Measurements from ENCODE around the gene UPB1. TPM values are rescaled to one million over a fixed set of nuclear protein-coding genes. Genes with fewer than 3 reads are reported as not detected.
A peak's percentile ranks its signal among the peaks of the same experiment; 100 is the strongest.

Gene UPB1
- 1 to 10 TPM in 1 of 3 donors, under 1 TPM in 2; 0.33 to 1.6 (median 0.50) TPM for total RNA-seq
- total RNA-seq (2013): 0.63 TPM

GRCh38 chr22:24494528-24495364 is at the start of gene UPB1:
UPB1 (plus strand) TSS chr22:24495332; CDS start chr22:24495404, 72 bp downstream.
- peaks cover 8% of the 10 kb centered on the region for H3K27me3 ChIP-seq (ENCODE audit: control insufficient read depth, insufficient read depth, low read length)
- WGBS (ENCODE audit: insufficient coverage): 37% methylated on average over 76 of the region's 76 CpGs
- no peak within 1 kb of the TSS for H3K27ac Mint-ChIP-seq
- H3K4me3 Mint-ChIP-seq: no peak within 1 kb of the TSS
- H3K36me3 Mint-ChIP-seq: no peaks in the 10 kb centered on the region
- H3K4me1 ChIP-seq (ENCODE audit: control insufficient read depth, insufficient read depth, low read length): peaks cover 11% of the 10 kb centered on the region
- H3K4me3 ChIP-seq (ENCODE audit: low read length): no peak within 1 kb of the TSS
- H3K27ac ChIP-seq (ENCODE audit: low read length): no peak within 1 kb of the TSS
- no peaks in the 10 kb centered on the region for H3K9me3 ChIP-seq (ENCODE audit: control insufficient read depth, insufficient read depth, low read length)
- DNase-seq: no peak
- H3K27me3 Mint-ChIP-seq (ENCODE audit: low read depth in 2 of 2): peaks cover 10 to 30% of the 10 kb centered on the region in 2 donors
- TF ChIP-seq, protein P1, sequence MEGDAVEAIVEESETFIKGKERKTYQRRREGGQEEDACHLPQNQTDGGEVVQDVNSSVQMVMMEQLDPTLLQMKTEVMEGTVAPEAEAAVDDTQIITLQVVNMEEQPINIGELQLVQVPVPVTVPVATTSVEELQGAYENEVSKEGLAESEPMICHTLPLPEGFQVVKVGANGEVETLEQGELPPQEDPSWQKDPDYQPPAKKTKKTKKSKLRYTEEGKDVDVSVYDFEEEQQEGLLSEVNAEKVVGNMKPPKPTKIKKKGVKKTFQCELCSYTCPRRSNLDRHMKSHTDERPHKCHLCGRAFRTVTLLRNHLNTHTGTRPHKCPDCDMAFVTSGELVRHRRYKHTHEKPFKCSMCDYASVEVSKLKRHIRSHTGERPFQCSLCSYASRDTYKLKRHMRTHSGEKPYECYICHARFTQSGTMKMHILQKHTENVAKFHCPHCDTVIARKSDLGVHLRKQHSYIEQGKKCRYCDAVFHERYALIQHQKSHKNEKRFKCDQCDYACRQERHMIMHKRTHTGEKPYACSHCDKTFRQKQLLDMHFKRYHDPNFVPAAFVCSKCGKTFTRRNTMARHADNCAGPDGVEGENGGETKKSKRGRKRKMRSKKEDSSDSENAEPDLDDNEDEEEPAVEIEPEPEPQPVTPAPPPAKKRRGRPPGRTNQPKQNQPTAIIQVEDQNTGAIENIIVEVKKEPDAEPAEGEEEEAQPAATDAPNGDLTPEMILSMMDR (IDR thresholded peaks at IDR 0.05): no peak
- ATAC-seq: no peak
- no peaks in the 10 kb centered on the region for H3K36me3 ChIP-seq (ENCODE audit: control insufficient read depth, insufficient read depth, low read length)
- peaks cover 9 to 11% of the 10 kb centered on the region in 2 donors for H3K4me1 Mint-ChIP-seq
- intact Hi-C loops (cut with micrococcal nuclease): no loop called here
- H3K9me3 Mint-ChIP-seq: no peaks in the 10 kb centered on the region

- no peaks in the 10 kb centered on the region for H3K27me3 Mint-ChIP-seq (ENCODE audit: low read depth in 2 of 2)
- H3K36me3 Mint-ChIP-seq: no peaks in the 10 kb centered on the region
- intact Hi-C loops (cut with micrococcal nuclease): no loop called here
- Histone ChIP-seq H3K4me3 (ENCODE audit: low read length) (no peak overlapping the region), H3K27me3 (ENCODE audit: control insufficient read depth, insufficient read depth, low read length) (no peaks in the 10 kb centered on the region), H3K4me1 (ENCODE audit: control insufficient read depth, insufficient read depth, low read length) (peaks cover 6% of the 10 kb centered on the region), H3K9me3 (ENCODE audit: control insufficient read depth, insufficient read depth, low read length) (no peaks in the 10 kb centered on the region), H3K36me3 (ENCODE audit: control insufficient read depth, insufficient read depth, low read length) (peaks cover 13% of the 10 kb centered on the region), H3K27ac (ENCODE audit: low read length) (no peak overlapping the region)
- no peak overlapping the region for H3K4me3 Mint-ChIP-seq
- H3K9me3 Mint-ChIP-seq: no peaks in the 10 kb centered on the region
- no peak overlapping the region for H3K27ac Mint-ChIP-seq
- ATAC-seq (peak in 1 of 3 donors; percentile 49), DNase-seq (no peak)
- WGBS (ENCODE audit: insufficient coverage): 90% methylated on average over 11 of the region's 11 CpGs
- TF ChIP-seq, protein P1 (IDR thresholded peaks at IDR 0.05): no peak
- H3K4me1 Mint-ChIP-seq: peaks cover 0 to 6% of the 10 kb centered on the region in 2 donors
These were observed 49.5 kb upstream of the UPB1 start for GRCh38 chr22:24445481-24446259.

DNA sequence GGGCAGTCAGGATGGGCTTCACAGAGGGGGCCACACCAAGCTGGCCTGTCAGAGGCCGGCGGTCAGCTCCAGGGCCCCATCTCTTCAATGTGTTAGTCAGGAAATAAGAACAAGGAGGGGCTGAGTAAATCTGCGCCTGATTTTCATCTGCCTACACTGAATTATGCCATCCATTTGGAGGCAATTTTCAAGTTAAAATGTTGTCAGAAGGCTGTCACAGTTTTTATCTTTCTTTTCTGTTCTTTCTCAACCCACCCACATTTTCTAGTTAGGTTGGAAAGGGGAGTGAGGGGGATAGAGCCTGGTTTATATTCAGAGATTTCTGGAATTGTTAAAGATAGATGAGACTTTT is 48.9 kb upstream of the UPB1 start:
- no peaks in the 10 kb centered on the region for H3K9me3 Mint-ChIP-seq
- no peak overlapping the region for H3K4me3 Mint-ChIP-seq
- Histone ChIP-seq H3K27me3 (ENCODE audit: control insufficient read depth, insufficient read depth, low read length) (no peaks in the 10 kb centered on the region), H3K27ac (ENCODE audit: low read length) (no peak overlapping the region), H3K4me3 (ENCODE audit: low read length) (no peak overlapping the region), H3K9me3 (ENCODE audit: control insufficient read depth, insufficient read depth, low read length) (no peaks in the 10 kb centered on the region), H3K36me3 (ENCODE audit: control insufficient read depth, insufficient read depth, low read length) (peaks cover 10% of the 10 kb centered on the region), H3K4me1 (ENCODE audit: control insufficient read depth, insufficient read depth, low read length) (peaks cover under 1% of the 10 kb centered on the region)
- ATAC-seq (no peak), DNase-seq (no peak)
- H3K27ac Mint-ChIP-seq: no peak overlapping the region
- 74% methylated on average over 3 of the region's 3 CpGs for WGBS (ENCODE audit: insufficient coverage)
- TF ChIP-seq, protein P1 (IDR thresholded peaks at IDR 0.05): no peak
- H3K36me3 Mint-ChIP-seq: no peaks in the 10 kb centered on the region
- H3K4me1 Mint-ChIP-seq: peaks cover 0 to 6% of the 10 kb centered on the region in 2 donors
- no peaks in the 10 kb centered on the region for H3K27me3 Mint-ChIP-seq (ENCODE audit: low read depth in 2 of 2)
- intact Hi-C loops (cut with micrococcal nuclease): no loop called here
